HFF-Myc (cell line): Measurements from ENCODE around the gene PKD2L1.

Experiments used
- DNase-seq: peaks from one replicate; pipeline ENCODE4 v3.0.0-alpha.2; 2011; ENCODE audit warnings: low read depth; ENCODE audit errors: extremely low read depth
- H3K4me3 ChIP-seq: replicated peaks from 2 replicates; pipeline ENCODE4 v1.5.1; 2011; ENCODE audit warnings: low read depth, mild to moderate bottlenecking, control low read depth, low read length
- TF ChIP-seq, protein P1 (sequence below): IDR thresholded peaks from 2 replicates; pipeline ENCODE4 v1.5.1; 2012; ENCODE audit warnings: mild to moderate bottlenecking, low read depth, low read length, control low read depth; ENCODE audit errors: missing control alignments

The PKD2L1 gene

GRCh38 chr10:100340948-100341847, 11.2 kb upstream of the PKD2L1 start:
- H3K4me3 ChIP-seq = no peak overlapping the region
- no peak for DNase-seq
- TF ChIP-seq, protein P1, sequence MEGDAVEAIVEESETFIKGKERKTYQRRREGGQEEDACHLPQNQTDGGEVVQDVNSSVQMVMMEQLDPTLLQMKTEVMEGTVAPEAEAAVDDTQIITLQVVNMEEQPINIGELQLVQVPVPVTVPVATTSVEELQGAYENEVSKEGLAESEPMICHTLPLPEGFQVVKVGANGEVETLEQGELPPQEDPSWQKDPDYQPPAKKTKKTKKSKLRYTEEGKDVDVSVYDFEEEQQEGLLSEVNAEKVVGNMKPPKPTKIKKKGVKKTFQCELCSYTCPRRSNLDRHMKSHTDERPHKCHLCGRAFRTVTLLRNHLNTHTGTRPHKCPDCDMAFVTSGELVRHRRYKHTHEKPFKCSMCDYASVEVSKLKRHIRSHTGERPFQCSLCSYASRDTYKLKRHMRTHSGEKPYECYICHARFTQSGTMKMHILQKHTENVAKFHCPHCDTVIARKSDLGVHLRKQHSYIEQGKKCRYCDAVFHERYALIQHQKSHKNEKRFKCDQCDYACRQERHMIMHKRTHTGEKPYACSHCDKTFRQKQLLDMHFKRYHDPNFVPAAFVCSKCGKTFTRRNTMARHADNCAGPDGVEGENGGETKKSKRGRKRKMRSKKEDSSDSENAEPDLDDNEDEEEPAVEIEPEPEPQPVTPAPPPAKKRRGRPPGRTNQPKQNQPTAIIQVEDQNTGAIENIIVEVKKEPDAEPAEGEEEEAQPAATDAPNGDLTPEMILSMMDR = no peak

GRCh38 chr10:100339236-100339635, 9.2 kb upstream of the PKD2L1 start:
- no peak for DNase-seq
- no peak overlapping the region for H3K4me3 ChIP-seq

GRCh38 chr10:100338434-100339036, 8.5 kb upstream of the PKD2L1 start:
- peak; percentile 25 for DNase-seq
- TF ChIP-seq, protein P1 = peak; percentile 94
- no peak overlapping the region for H3K4me3 ChIP-seq

More at GRCh38 chr10:100339236-100339635, 9.2 kb upstream of the PKD2L1 start:
- TF ChIP-seq, protein P1 = no peak

GRCh38 chr10:100334762-100335161, 4.7 kb upstream of the PKD2L1 start:
- no peak for DNase-seq
- TF ChIP-seq, protein P1 = no peak
- no peak overlapping the region for H3K4me3 ChIP-seq

- H3K4me3 ChIP-seq = no peak overlapping the region
- TF ChIP-seq, protein P1 = no peak
- no peak for DNase-seq
These were observed 3.8 kb upstream of the PKD2L1 start for GRCh38 chr10:100333661-100334440.

DNA sequence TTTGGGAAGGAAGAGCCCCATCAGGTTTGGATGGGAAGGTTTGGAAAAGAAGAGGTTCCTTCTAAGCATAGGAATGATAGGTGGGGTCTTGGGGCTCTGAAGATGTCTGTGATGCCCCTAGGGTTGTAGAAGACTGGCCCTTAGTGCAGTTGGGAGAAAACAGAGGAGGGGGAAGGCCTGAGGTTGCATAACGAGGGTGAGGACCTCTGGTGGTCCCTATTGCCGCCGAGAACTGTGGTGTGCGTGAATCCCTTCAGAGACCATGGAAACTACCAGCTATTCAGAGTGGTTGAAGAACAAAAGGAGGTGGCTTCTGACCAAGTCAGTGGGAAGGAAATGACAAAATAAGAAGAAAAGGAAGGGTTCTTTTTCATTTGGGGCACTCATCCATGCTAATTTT, 3.1 kb upstream of the PKD2L1 start:
- H3K4me3 ChIP-seq = no peak overlapping the region
- no peak for DNase-seq
- TF ChIP-seq, protein P1 = no peak
